Psoas muscle (tissue), 8 donors: ENCODE data around the gene ANKH. TPM values are rescaled to one million over a fixed set of nuclear protein-coding genes. Genes with fewer than 3 reads are reported as not detected.

Experiments used
- ATAC-seq, 4 donors: fragments of 200-7000 bp; cut with Tn5 transposase; one replicate each; pipeline ENCODE4 v1.9.1; 2020; ENCODE audit warnings: moderate library complexity in 3 of 4, mild to moderate bottlenecking in 2 of 4
- DNase-seq, 2 donors: peaks; one replicate each; pipeline ENCODE4 v3.0.0-alpha.2; 2020
- H3K27ac ChIP-seq: fragments of 200-600 bp; one replicate; pipeline ENCODE4 v1.8.0; 2022
- H3K27me3 ChIP-seq, 3 donors: fragments of 200-600 bp in 1 of 3; one replicate each; pipeline versions ENCODE4 v1.6.1 to v1.8.0; 2013 to 2022; ENCODE audit warnings: low read length in 2 of 3, mild to moderate bottlenecking in 2 of 3, moderate library complexity in 1 of 3; ENCODE audit not compliant: insufficient read depth in 3 of 3
- H3K36me3 ChIP-seq, 2 donors: fragments of 200-600 bp in 1 of 2; one replicate each; pipeline versions ENCODE4 v1.6.1 to v1.8.0; 2013 to 2022; ENCODE audit warnings: low read depth in 1 of 2, mild to moderate bottlenecking in 1 of 2, moderate library complexity in 1 of 2; ENCODE audit not compliant: insufficient read depth in 1 of 2
- H3K4me1 ChIP-seq: fragments of 200-600 bp; one replicate; pipeline ENCODE4 v1.8.0; 2022
- H3K4me3 ChIP-seq: fragments of 200-600 bp; one replicate; pipeline ENCODE4 v1.8.0; 2022; ENCODE audit warnings: mild to moderate bottlenecking
- H3K9me3 ChIP-seq: fragments of 200-600 bp; one replicate; pipeline ENCODE4 v1.8.0; 2022
- CTCF ChIP-seq: fragments of 200-600 bp; IDR thresholded peaks from one replicate; pipeline ENCODE4 v1.8.0; 2022; ENCODE audit warnings: antibody characterized with exemption
- WGBS, 3 donors: extraction: QIAGEN DNeasy Blood & Tissue Kit; methylation state at CpG; one replicate each; pipeline versions ENCODE4 v1.1.6 to v1.1.7; 2013; 5-methylcytosine and 5-hydroxymethylcytosine counted together
- intact Hi-C, 2 donors: fragments of 100-400 bp; cut with DNase I; formaldehyde crosslinking; loops; one replicate each; pipeline versions ENCODE4 v1.11.0 to v1.14.2; 2022
- polyA plus RNA-seq, 3 donors: library from polyadenylated mRNA; stranded (reverse); fragments of 200-250 nt; gene quantifications; one replicate each; pipeline ENCODE4 v1.2.3, GENCODE V29; 2013
- total RNA-seq, 4 donors: library from RNA; stranded (reverse); fragmentation: NEBNext Ultra II Directional in 2 of 4; extraction: Animal tissue kit (Norgen Biotek cat#: 25700) in 2 of 4; gene quantifications; one replicate each; pipeline versions ENCODE4 v1.2.1 to v1.2.4, GENCODE V29; 2021 to 2023
- donor health status: healthy with polysubstance abuse.
- donor health status: DM: no; HTN: no; CAD: no; lungs with moderate emphysema.
- donor health status: Bipolar disorder and iron deficiency.
- donor health status: healthy.
- donor health status: DM: yes; HTN: yes; CAD: no.
- donor health status: DM: no; HTN: no; CAD: no.
- donor health status: DM: no; HTN: no; CAD: no.
- donor health status: DM: yes; HTN: yes; CAD: no.

The ANKH gene
- total and polyA plus RNA-seq, 7 donors: 24.0 to 92.8 (median 63.0) TPM

- H3K36me3 ChIP-seq: peaks cover 0 to 44% of the 10 kb centered on the region in 2 donors
- no peak for TF ChIP-seq CTCF
- DNase-seq (no peak), ATAC-seq (no peak)
- intact Hi-C loops: no loop called here
- no peak overlapping the region for H3K4me3 ChIP-seq
- H3K4me1 ChIP-seq: peaks cover 35% of the 10 kb centered on the region
- WGBS, 3 donors: 74 to 78% (median 75%) methylated on average over 6 of the region's 6 CpGs
- H3K27ac ChIP-seq: peak overlapping the region; percentile 86
- no peaks in the 10 kb centered on the region for H3K9me3 ChIP-seq
- H3K27me3 ChIP-seq: no peaks in the 10 kb centered on the region
These were observed 127.8 kb downstream of the ANKH start for GRCh38 chr5:14743601-14744295.

GRCh38 chr5:14742498-14742897 lies 129.1 kb downstream of the ANKH start:
- Histone ChIP-seq H3K4me3 (no peak overlapping the region), H3K36me3 (peaks cover 0 to 39% of the 10 kb centered on the region in 2 donors), H3K27me3 (no peaks in the 10 kb centered on the region), H3K27ac (peak overlapping the region; percentile 86), H3K4me1 (peaks cover 31% of the 10 kb centered on the region), H3K9me3 (no peaks in the 10 kb centered on the region)
- DNase-seq (no peak), ATAC-seq (peak in 3 of 4 donors; percentile 13 to 29 (median 27))
- TF ChIP-seq CTCF: no peak
- 40 to 59% (median 43%) methylated on average over 9 of the region's 9 CpGs for WGBS, 3 donors
- intact Hi-C loops: no loop called here

- Histone ChIP-seq H3K27ac (peak overlapping the region; percentile 86), H3K4me3 (no peak overlapping the region), H3K27me3 (no peaks in the 10 kb centered on the region), H3K9me3 (no peaks in the 10 kb centered on the region), H3K4me1 (peaks cover 37% of the 10 kb centered on the region), H3K36me3 (peaks cover 0 to 33% of the 10 kb centered on the region in 2 donors)
- ATAC-seq: no peak
- TF ChIP-seq CTCF: no peak
- 50 to 67% (median 50%) methylated on average over 11 of the region's 11 CpGs for WGBS, 3 donors
- intact Hi-C loops: no loop called here
- no peak for DNase-seq
These were observed 129.7 kb downstream of the ANKH start for GRCh38 chr5:14741801-14742440.

- intact Hi-C loops: no loop called here
- WGBS, 3 donors: 94 to 95% (median 94%) methylated on average over 13 of the region's 13 CpGs
- ATAC-seq: no peak
These were observed 130.4 kb downstream of the ANKH start for GRCh38 chr5:14741131-14741530.

More at GRCh38 chr5:14741131-14741530, 130.4 kb downstream of the ANKH start:
- no peaks in the 10 kb centered on the region for H3K9me3 ChIP-seq
- H3K36me3 ChIP-seq: peaks cover 0 to 31% of the 10 kb centered on the region in 2 donors
- peaks cover 40% of the 10 kb centered on the region for H3K4me1 ChIP-seq
- TF ChIP-seq CTCF: no peak
- DNase-seq: no peak
- peak overlapping the region; percentile 86 for H3K27ac ChIP-seq
- H3K4me3 ChIP-seq: no peak overlapping the region
- no peaks in the 10 kb centered on the region for H3K27me3 ChIP-seq
